Neural progenitor cell (in vitro differentiated cells): Measurements from ENCODE around the gene KRT72. TPM values are rescaled to one million over a fixed set of nuclear protein-coding genes. Genes with fewer than 3 reads are reported as not detected.

ENCODE experiments used
- DNase-seq: peaks from one replicate; pipeline ENCODE4 v3.0.0-alpha.2; 2016; ENCODE audit warnings: low spot score
- H2AFZ ChIP-seq: fragments of 200-600 bp; sonication (generic); replicated peaks from 2 replicates; pipeline ENCODE4 v1.6.1; 2016; ENCODE audit warnings: antibody characterized with exemption
- H3F3A ChIP-seq: fragments of 200-600 bp; sonication (generic); 2 replicates; pipeline ENCODE4 v1.6.1; 2016; ENCODE audit warnings: antibody characterized with exemption, low read depth
- H3K27ac ChIP-seq: fragments of 200-600 bp; sonication (generic); 2 replicates; pipeline ENCODE4 v1.5.1; 2016; ENCODE audit warnings: mild to moderate bottlenecking
- H3K27me3 ChIP-seq: fragments of 200-600 bp; sonication (generic); 2 replicates; pipeline ENCODE4 v1.6.1; 2016; ENCODE audit warnings: mild to moderate bottlenecking, moderate library complexity
- H3K36me3 ChIP-seq: fragments of 200-600 bp; sonication (generic); 2 replicates; pipeline ENCODE4 v1.5.1; 2016
- H3K4me1 ChIP-seq: fragments of 200-600 bp; sonication (generic); 2 replicates; pipeline ENCODE4 v1.6.1; 2016; ENCODE audit warnings: mixed run types
- H3K4me2 ChIP-seq: fragments of 200-600 bp; sonication (generic); 2 replicates; pipeline ENCODE4 v1.6.1; 2016
- H3K4me3 ChIP-seq: fragments of 200-600 bp; sonication (generic); 2 replicates; pipeline ENCODE4 v1.5.1; 2016
- H3K79me2 ChIP-seq: fragments of 200-600 bp; sonication (generic); 2 replicates; pipeline ENCODE4 v1.6.1; 2016; ENCODE audit warnings: low read depth
- H3K9ac ChIP-seq: fragments of 200-600 bp; sonication (generic); 2 replicates; pipeline ENCODE4 v1.6.1; 2016
- H3K9me3 ChIP-seq: fragments of 200-600 bp; sonication (generic); 2 replicates; pipeline ENCODE4 v1.5.1; 2016; ENCODE audit warnings: low read depth
- H4K20me1 ChIP-seq: fragments of 200-600 bp; sonication (generic); 2 replicates; pipeline ENCODE4 v1.6.1; 2016; ENCODE audit warnings: low read depth
- H3K27ac Mint-ChIP-seq: 3 replicates; pipeline ENCODE4 v1.8.0; 2021; ENCODE audit warnings: mixed read lengths
- H3K27me3 Mint-ChIP-seq: 2 replicates; pipeline ENCODE4 v1.8.0; 2022; ENCODE audit warnings: low read depth, mild to moderate bottlenecking, inconsistent platforms, moderate library complexity, mixed read lengths; ENCODE audit not compliant: insufficient read depth
- H3K36me3 Mint-ChIP-seq: 3 replicates; pipeline ENCODE4 v1.8.0; 2021; ENCODE audit warnings: mixed read lengths
- H3K4me1 Mint-ChIP-seq: 3 replicates; pipeline ENCODE4 v1.8.0; 2021; ENCODE audit warnings: mixed read lengths
- H3K4me3 Mint-ChIP-seq: 3 replicates; pipeline ENCODE4 v1.8.0; 2021; ENCODE audit warnings: mild to moderate bottlenecking, moderate library complexity, mixed read lengths
- H3K9me3 Mint-ChIP-seq: 3 replicates; pipeline ENCODE4 v1.8.0; 2020; ENCODE audit warnings: mixed read lengths
- CTCF ChIP-seq: fragments of 200-600 bp; sonication (generic); IDR thresholded peaks from 2 replicates; pipeline ENCODE4 v1.5.1; 2017; ENCODE audit warnings: antibody characterized with exemption, mild to moderate bottlenecking
- EZH2 ChIP-seq: fragments of 200-600 bp; sonication (generic); IDR thresholded peaks from 2 replicates; pipeline ENCODE4 v1.6.1; 2017; ENCODE audit warnings: antibody characterized with exemption, mild to moderate bottlenecking, moderate library complexity
- EZH2phosphoT487 ChIP-seq: fragments of 200-600 bp; sonication (generic); IDR thresholded peaks from 2 replicates; pipeline ENCODE4 v1.6.1; 2017; ENCODE audit warnings: antibody characterized with exemption
- total RNA-seq: library from RNA; depleted of rRNA; stranded (reverse); fragments of >200 nt; gene quantifications from 2 replicates; pipeline ENCODE4 v1.2.3, GENCODE V29; 2015; ENCODE audit warnings: low replicate concordance

Gene KRT72
- total RNA-seq, 1 donor from 2014 or later: not detected

GRCh38 chr12:52641468-52641867, 40.2 kb upstream of the KRT72 start:
- Histone ChIP-seq H3K4me3 (no peak overlapping the region), H3K4me1 (no peaks in the 10 kb centered on the region), H3K9ac (no peak overlapping the region), H3K27ac (no peak overlapping the region), H4K20me1 (no peaks in the 10 kb centered on the region), H2AFZ (no peak overlapping the region), H3K36me3 (no peaks in the 10 kb centered on the region), H3K27me3 (peaks cover 8% of the 10 kb centered on the region), H3F3A (no peaks in the 10 kb centered on the region), H3K79me2 (no peaks in the 10 kb centered on the region), H3K9me3 (no peaks in the 10 kb centered on the region), H3K4me2 (no peak overlapping the region)
- H3K27me3 Mint-ChIP-seq: peaks cover 5% of the 10 kb centered on the region
- no peaks in the 10 kb centered on the region for H3K36me3 Mint-ChIP-seq
- no peak overlapping the region for H3K27ac Mint-ChIP-seq
- TF ChIP-seq EZH2 (no peak), EZH2phosphoT487 (no peak), CTCF (no peak)
- no peaks in the 10 kb centered on the region for H3K9me3 Mint-ChIP-seq
- peaks cover 2% of the 10 kb centered on the region for H3K4me1 Mint-ChIP-seq
- no peak for DNase-seq
- no peak overlapping the region for H3K4me3 Mint-ChIP-seq

GRCh38 chr12:52637299-52637698, 36.0 kb upstream of the KRT72 start:
- H3K9me3 ChIP-seq: no peaks in the 10 kb centered on the region
- H3K9ac ChIP-seq: no peak overlapping the region
- H3K36me3 ChIP-seq: no peaks in the 10 kb centered on the region
- H2AFZ ChIP-seq: no peak overlapping the region
- TF ChIP-seq CTCF (no peak), EZH2 (no peak), EZH2phosphoT487 (no peak)
- H3K27me3 Mint-ChIP-seq: peaks cover 7% of the 10 kb centered on the region
- H3K36me3 Mint-ChIP-seq: no peaks in the 10 kb centered on the region
- no peaks in the 10 kb centered on the region for H4K20me1 ChIP-seq
- no peak overlapping the region for H3K4me2 ChIP-seq
- peaks cover 8% of the 10 kb centered on the region for H3K27me3 ChIP-seq
- H3K27ac Mint-ChIP-seq: no peak overlapping the region
- H3K4me1 Mint-ChIP-seq: peaks cover 2% of the 10 kb centered on the region
- H3K27ac ChIP-seq: no peak overlapping the region
- H3K79me2 ChIP-seq: no peaks in the 10 kb centered on the region
- no peaks in the 10 kb centered on the region for H3K4me1 ChIP-seq
- H3K9me3 Mint-ChIP-seq: no peaks in the 10 kb centered on the region
- DNase-seq: no peak
- H3K4me3 Mint-ChIP-seq: no peak overlapping the region
- H3F3A ChIP-seq: no peaks in the 10 kb centered on the region
- H3K4me3 ChIP-seq: no peak overlapping the region

GRCh38 chr12:52636592-52637258, 35.5 kb upstream of the KRT72 start:
- H3K27ac ChIP-seq: no peak overlapping the region
- Mint-ChIP-seq H3K36me3 (no peaks in the 10 kb centered on the region), H3K4me1 (peaks cover 2% of the 10 kb centered on the region), H3K9me3 (no peaks in the 10 kb centered on the region), H3K27ac (no peak overlapping the region), H3K27me3 (peaks cover 7% of the 10 kb centered on the region), H3K4me3 (no peak overlapping the region)
- H2AFZ ChIP-seq: no peak overlapping the region
- H3K4me3 ChIP-seq: no peak overlapping the region
- no peaks in the 10 kb centered on the region for H3K4me1 ChIP-seq
- H3K79me2 ChIP-seq: no peaks in the 10 kb centered on the region
- H3K27me3 ChIP-seq: peaks cover 8% of the 10 kb centered on the region
- H3K9ac ChIP-seq: no peak overlapping the region
- DNase-seq: no peak
- H3K4me2 ChIP-seq: no peak overlapping the region
- no peaks in the 10 kb centered on the region for H3K36me3 ChIP-seq
- TF ChIP-seq CTCF: no peak
- no peak for TF ChIP-seq EZH2phosphoT487
- no peak for TF ChIP-seq EZH2
- H3K9me3 ChIP-seq: no peaks in the 10 kb centered on the region
- H4K20me1 ChIP-seq: no peaks in the 10 kb centered on the region
- H3F3A ChIP-seq: no peaks in the 10 kb centered on the region
